ENCODE data around the gene MFRP.

DNA sequence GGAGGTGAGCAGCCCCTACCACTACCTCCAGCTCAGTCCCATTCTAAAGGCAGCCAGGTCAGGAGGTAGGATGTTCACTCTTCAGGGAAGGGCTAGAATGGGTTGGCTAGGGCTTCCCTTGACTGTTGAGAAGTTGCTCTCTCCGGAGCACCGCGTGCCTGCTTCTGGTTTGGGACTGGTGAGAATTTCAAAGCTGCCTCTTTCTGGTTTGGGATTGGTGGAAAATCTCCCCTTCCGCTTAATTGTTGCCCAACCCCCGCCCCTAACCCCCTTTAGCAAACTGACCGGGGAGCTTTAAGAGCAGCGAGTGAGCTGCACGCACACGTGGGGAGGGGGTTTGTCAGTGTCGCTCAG is 34.3 kb upstream of the MFRP start:
- TF ChIP-seq GATA2 (IDR thresholded peaks at IDR 0.05; ENCODE audit: low read depth, low read length) (no peak), GATA3 (IDR thresholded peaks at IDR 0.05; ENCODE audit: low read depth, low read length) (no peak)
